B cell (primary cell): ENCODE results near the gene MAGOHB. TPM values are rescaled to one million over a fixed set of nuclear protein-coding genes. Genes with fewer than 3 reads are reported as not detected.

Source experiments
- ATAC-seq: fragments of 200-7000 bp; cut with Tn5 transposase; one replicate; pipeline ENCODE4 v1.10.0; 2021; ENCODE audit warnings: low read depth, mild to moderate bottlenecking, moderate number of reproducible peaks, moderate library complexity
- CTCF ChIA-PET: fragments of 350-600 bp; sonication (Branson Sonifier 250); formaldehyde crosslinking; loops from one replicate; lab custom pipeline; 2021; ENCODE audit warnings: antibody characterized with exemption, inconsistent platforms; lab: Charles Lee
- POLR2A ChIA-PET: fragments of 350-600 bp; sonication (Branson Sonifier 250); formaldehyde crosslinking; loops from one replicate; lab custom pipeline; 2021; ENCODE audit warnings: antibody characterized with exemption; lab: Charles Lee
- DNase-seq: peaks from one replicate; pipeline ENCODE4 v3.0.0; 2013
- H2AFZ ChIP-seq: 2 replicates; pipeline ENCODE4 v1.6.1; 2012; ENCODE audit warnings: mild to moderate bottlenecking, low read depth, low read length; ENCODE audit not compliant: insufficient read depth, poor library complexity, severe bottlenecking
- H3K27ac ChIP-seq, 2 donors: 1 replicate in 1 of 2; 2 replicates in 1 of 2; pipeline ENCODE4 v1.5.1; 2012 to 2013; ENCODE audit warnings: low read length in 2 of 2, mild to moderate bottlenecking in 2 of 2, moderate library complexity in 1 of 2
- H3K27me3 ChIP-seq, 4 experiments: fragments of 200-600 bp in 1 of 4; sonication (generic) in 1 of 4; replicated peaks in 1 of 4; 1 replicate in 2 of 4; 2 replicates in 2 of 4; pipeline versions ENCODE4 v1.6.1 to v1.7.0; 2013 to 2016; ENCODE audit warnings: low read length in 3 of 4, mild to moderate bottlenecking in 2 of 4, mixed read lengths in 1 of 4, moderate library complexity in 1 of 4; ENCODE audit not compliant: insufficient read depth in 4 of 4, control insufficient read depth in 3 of 4; ENCODE audit errors: control extremely low read depth in 1 of 4
- H3K36me3 ChIP-seq, 2 experiments: replicated peaks in 1 of 2; 1 replicate in 1 of 2; 2 replicates in 1 of 2; pipeline versions ENCODE4 v1.6.1 to v1.7.1; 2013; ENCODE audit warnings: low read length in 1 of 2; ENCODE audit not compliant: insufficient read depth in 2 of 2, control insufficient read depth in 1 of 2; ENCODE audit errors: control extremely low read depth in 1 of 2, extremely low read depth in 1 of 2
- H3K4me1 ChIP-seq, 2 donors: fragments of 200-600 bp in 1 of 2; sonication (generic) in 1 of 2; 1 replicate in 1 of 2; 2 replicates in 1 of 2; pipeline versions ENCODE4 v1.5.1 to v1.6.1; 2013 to 2017; ENCODE audit warnings: low read length in 2 of 2; ENCODE audit not compliant: control insufficient read depth in 2 of 2, insufficient read depth in 2 of 2
- H3K4me2 ChIP-seq: replicated peaks from 2 replicates; pipeline ENCODE3; 2012; ENCODE audit warnings: mild to moderate bottlenecking, low read depth, low read length; ENCODE audit not compliant: poor library complexity, severe bottlenecking
- H3K4me3 ChIP-seq, 5 experiments: fragments of 200-600 bp in 1 of 5; sonication (generic) in 1 of 5; 1 replicate in 3 of 5; 2 replicates in 2 of 5; pipeline versions ENCODE4 v1.5.1 to v1.7.0; 2011 to 2016; ENCODE audit warnings: low read length in 4 of 5, mild to moderate bottlenecking in 4 of 5, low read depth in 2 of 5, control low read depth in 1 of 5, moderate library complexity in 1 of 5; ENCODE audit not compliant: insufficient read depth in 1 of 5; ENCODE audit errors: control extremely low read depth in 1 of 5, extremely low read depth in 1 of 5
- H3K79me2 ChIP-seq: fragments of 200-600 bp; sonication (generic); one replicate; pipeline ENCODE4 v1.6.0; 2016; ENCODE audit warnings: low read length; ENCODE audit not compliant: control insufficient read depth, insufficient read depth
- H3K9ac ChIP-seq: fragments of 200-600 bp; sonication (generic); 2 replicates; pipeline ENCODE4 v1.6.1; 2017; ENCODE audit warnings: mild to moderate bottlenecking, low read length, moderate library complexity
- H3K9me3 ChIP-seq, 3 donors: one replicate each; pipeline versions ENCODE4 v1.6.1 to v1.7.1; 2013; ENCODE audit warnings: low read length in 2 of 3; ENCODE audit not compliant: control insufficient read depth in 2 of 3, insufficient read depth in 1 of 3; ENCODE audit errors: control extremely low read depth in 1 of 3
- H4K20me1 ChIP-seq: 2 replicates; pipeline ENCODE4 v1.6.0; 2012; ENCODE audit warnings: mild to moderate bottlenecking, low read length; ENCODE audit not compliant: insufficient read depth, control insufficient read depth, poor library complexity, severe bottlenecking
- H3K27ac Mint-ChIP-seq: one replicate; pipeline ENCODE4 v1.8.0; 2021; ENCODE audit warnings: mixed read lengths
- H3K27me3 Mint-ChIP-seq: one replicate; pipeline ENCODE4 v1.8.0; 2021; ENCODE audit warnings: mixed read lengths
- H3K4me1 Mint-ChIP-seq: one replicate; pipeline ENCODE4 v1.8.0; 2021; ENCODE audit warnings: mixed read lengths
- H3K4me3 Mint-ChIP-seq: one replicate; pipeline ENCODE4 v1.8.0; 2021; ENCODE audit warnings: mixed read lengths
- H3K9me3 Mint-ChIP-seq: one replicate; pipeline ENCODE4 v1.8.0; 2022; ENCODE audit warnings: mixed read lengths; ENCODE audit not compliant: insufficient read depth
- CTCF ChIP-seq: fragments of 200-600 bp; IDR thresholded peaks from one replicate; pipeline ENCODE4 v1.8.0; 2022; ENCODE audit warnings: antibody characterized with exemption, mild to moderate bottlenecking
- EZH2 ChIP-seq: IDR thresholded peaks from 2 replicates; pipeline ENCODE4 v1.6.1; 2012; ENCODE audit warnings: borderline replicate concordance, low read depth, mild to moderate bottlenecking, moderate library complexity, low read length; ENCODE audit not compliant: insufficient read depth, poor library complexity, severe bottlenecking
- WGBS: methylation state at CpG from one replicate; pipeline ENCODE4 v1.1.5; 2013; ENCODE audit warnings: missing lambda C conversion rate; ENCODE audit not compliant: insufficient coverage; 5-methylcytosine and 5-hydroxymethylcytosine counted together
- intact Hi-C: fragments of 100-400 bp; cut with micrococcal nuclease; formaldehyde crosslinking; loops from one replicate; pipeline ENCODE4 v1.10.0; 2022
- polyA plus RNA-seq: library from polyadenylated mRNA; depleted of rRNA; stranded (reverse); fragments of >200 nt; gene quantifications from 2 replicates; pipeline ENCODE4 v1.2.3, GENCODE V29; 2012
- total RNA-seq, 2 donors: library from RNA; stranded (reverse); fragments of 120-200 nt in 1 of 2; gene quantifications; 1 replicate in 1 of 2; 2 replicates in 1 of 2; pipeline versions ENCODE4 v1.2.3 to v1.2.4, GENCODE V29; 2013 to 2022

The MAGOHB gene
- total and polyA plus RNA-seq, 2 donors (not counting 1 experiment from before 2014, with no cell fraction given): 8.1 to 19.1 TPM

- Histone ChIP-seq H3K4me2 (no peak overlapping the region), H4K20me1 (no peaks in the 10 kb centered on the region), H3K4me3 (no peak overlapping the region), H3K79me2 (no peaks in the 10 kb centered on the region), H3K27me3 (no peaks in the 10 kb centered on the region), H2AFZ (no peak overlapping the region), H3K27ac (no peak overlapping the region), H3K36me3 (no peaks in the 10 kb centered on the region), H3K4me1 (no peaks in the 10 kb centered on the region), H3K9me3 (no peaks in the 10 kb centered on the region), H3K9ac (no peak overlapping the region)
- TF ChIP-seq CTCF (peak; percentile 89), EZH2 (no peak)
- H3K27me3 Mint-ChIP-seq: peaks cover 22% of the 10 kb centered on the region
- H3K9me3 Mint-ChIP-seq: no peaks in the 10 kb centered on the region
- POLR2A ChIA-PET: no interaction called here
- intact Hi-C loops: loop anchor here (1.0 to 5.0 kb wide), 4 partner anchors 231 to 925 kb away; no protein-coding TSS in a partner anchor
- ATAC-seq (no peak), DNase-seq (peak; percentile 69)
- no peak overlapping the region for H3K4me3 Mint-ChIP-seq
- H3K27ac Mint-ChIP-seq: no peak overlapping the region
- no CpG with 5 or more reads among the region's 1 CpG for WGBS
- no peaks in the 10 kb centered on the region for H3K4me1 Mint-ChIP-seq
- CTCF ChIA-PET: interaction anchor here (0.6 to 7.8 kb wide), 15 partner anchors 8 to 638 kb away, joined by 3 to 99 read pairs (median 3); partner anchors contain the start of gene MAGOHB
These were observed 51.0 kb downstream of the MAGOHB start for GRCh38 chr12:10562306-10562933.

GRCh38 chr12:10559244-10559643 lies 54.2 kb downstream of the MAGOHB start:
- no peak overlapping the region for H3K27ac Mint-ChIP-seq
- ChIA-PET POLR2A (no interaction called here), CTCF (interaction anchor here (1.1 to 3.5 kb wide), 3 partner anchors 228 to 332 kb away, joined by 4 to 19 read pairs (median 8); no protein-coding TSS in a partner anchor)
- Histone ChIP-seq H3K4me2 (no peak overlapping the region), H2AFZ (peak overlapping the region; percentile 10), H3K4me1 (no peaks in the 10 kb centered on the region), H3K79me2 (no peaks in the 10 kb centered on the region), H3K9ac (no peak overlapping the region), H3K4me3 (no peak overlapping the region), H3K36me3 (no peaks in the 10 kb centered on the region), H3K27me3 (no peaks in the 10 kb centered on the region), H3K27ac (no peak overlapping the region), H4K20me1 (no peaks in the 10 kb centered on the region), H3K9me3 (no peaks in the 10 kb centered on the region)
- intact Hi-C loops: no loop called here
- ATAC-seq (no peak), DNase-seq (no peak)
- H3K27me3 Mint-ChIP-seq: peaks cover 22% of the 10 kb centered on the region
- TF ChIP-seq EZH2 (no peak), CTCF (no peak)
- no peaks in the 10 kb centered on the region for H3K4me1 Mint-ChIP-seq
- no peak overlapping the region for H3K4me3 Mint-ChIP-seq
- WGBS: no CpG with 5 or more reads among the region's 2 CpGs
- H3K9me3 Mint-ChIP-seq: no peaks in the 10 kb centered on the region
